IMR-90 (cell line): ENCODE measurements around the gene MAP3K5. TPM values are rescaled to one million over a fixed set of nuclear protein-coding genes. Genes with fewer than 3 reads are reported as not detected.

Experiments
- ATAC-seq: fragments of 200-7000 bp; cut with Tn5 transposase; 2 replicates; pipeline ENCODE4 v1.9.1; 2020; ENCODE audit warnings: low read depth, mild to moderate bottlenecking, moderate library complexity
- BruUV-seq: library from RNA; stranded (reverse); fragments of 400-500 nt; replicated peaks from 2 replicates; lab custom pipeline; 2021; lab: Mats Ljungman, UMichigan
- CTCF ChIA-PET: fragments of 300-600 bp; formaldehyde crosslinking; extraction: SDS; loops from one replicate; lab custom pipeline; 2021; ENCODE audit warnings: antibody characterized with exemption; lab: Yijun Ruan, JAX
- POLR2A ChIA-PET: fragments of 300-600 bp; sonication (Branson Sonifier 250); formaldehyde crosslinking; loops from one replicate; lab custom pipeline; 2022; ENCODE audit warnings: antibody characterized with exemption; ENCODE audit not compliant: unreplicated experiment; lab: Charles Lee
- DNase-seq: peaks from one replicate; pipeline ENCODE4 v3.0.0; 2013
- H2AFZ ChIP-seq: replicated peaks from 2 replicates; pipeline ENCODE3; 2013; ENCODE audit warnings: low read length, mild to moderate bottlenecking; ENCODE audit not compliant: poor library complexity
- H2AK5ac ChIP-seq: 2 replicates; pipeline ENCODE4 v1.6.1; 2013; ENCODE audit warnings: low read depth, low read length, inconsistent platforms
- H2AK9ac ChIP-seq: replicated peaks from 2 replicates; pipeline ENCODE3; 2013; ENCODE audit warnings: mild to moderate bottlenecking, low read depth, low read length, moderate library complexity; ENCODE audit not compliant: poor library complexity
- H2BK120ac ChIP-seq: 2 replicates; pipeline ENCODE4 v1.6.1; 2013; ENCODE audit warnings: low read depth, low read length, inconsistent platforms
- H2BK15ac ChIP-seq: 3 replicates; pipeline ENCODE4 v1.6.1; 2013; ENCODE audit warnings: low read depth, low read length, inconsistent platforms
- H2BK20ac ChIP-seq: 2 replicates; pipeline ENCODE4 v1.6.1; 2013; ENCODE audit warnings: low read depth, mild to moderate bottlenecking, inconsistent platforms, low read length, moderate library complexity
- H2BK5ac ChIP-seq: 2 replicates; pipeline ENCODE4 v1.6.1; 2013; ENCODE audit warnings: mild to moderate bottlenecking, low read depth, low read length, inconsistent platforms; ENCODE audit not compliant: poor library complexity, severe bottlenecking
- H3K14ac ChIP-seq: replicated peaks from 2 replicates; pipeline ENCODE4 v1.6.1; 2013; ENCODE audit warnings: low read depth, low read length, inconsistent platforms
- H3K18ac ChIP-seq: 2 replicates; pipeline ENCODE4 v1.6.1; 2013; ENCODE audit warnings: low read depth, low read length, control low read depth
- H3K23ac ChIP-seq: 2 replicates; pipeline ENCODE4 v1.6.1; 2013; ENCODE audit warnings: low read depth, low read length, inconsistent platforms
- H3K27ac ChIP-seq: 2 replicates; pipeline ENCODE4 v1.5.1; 2013; ENCODE audit warnings: mild to moderate bottlenecking, control low read depth, low read length; ENCODE audit not compliant: insufficient read depth
- H3K27me3 ChIP-seq: 2 replicates; pipeline ENCODE4 v1.6.1; 2013; ENCODE audit warnings: low read length; ENCODE audit not compliant: control insufficient read depth, insufficient read depth
- H3K36me3 ChIP-seq: 2 replicates; pipeline ENCODE4 v1.6.1; 2013; ENCODE audit warnings: low read length, mixed read lengths; ENCODE audit not compliant: control insufficient read depth, insufficient read depth
- H3K4ac ChIP-seq: 2 replicates; pipeline ENCODE4 v1.6.1; 2013; ENCODE audit warnings: low read depth, low read length, inconsistent platforms
- H3K4me1 ChIP-seq: 2 replicates; pipeline ENCODE4 v1.6.1; 2013; ENCODE audit warnings: low read length, mixed read lengths; ENCODE audit not compliant: control insufficient read depth, insufficient read depth
- H3K4me2 ChIP-seq: 2 replicates; pipeline ENCODE4 v1.6.1; 2013; ENCODE audit warnings: low read depth, mild to moderate bottlenecking, control low read depth, low read length, moderate library complexity
- H3K4me3 ChIP-seq: 2 replicates; pipeline ENCODE4 v1.5.1; 2013; ENCODE audit warnings: low read depth, mild to moderate bottlenecking, control low read depth, low read length, moderate library complexity; ENCODE audit not compliant: insufficient read depth
- H3K56ac ChIP-seq: 2 replicates; pipeline ENCODE4 v1.6.1; 2013; ENCODE audit warnings: low read length, inconsistent platforms; ENCODE audit not compliant: insufficient read depth; ENCODE audit errors: extremely low read depth
- H3K79me1 ChIP-seq, 2 experiments: 2 replicates each; pipeline ENCODE4 v1.6.1; 2013; ENCODE audit warnings: low read length in 2 of 2, inconsistent platforms in 1 of 2, low read depth in 1 of 2
- H3K9ac ChIP-seq: 2 replicates; pipeline ENCODE4 v1.6.1; 2013; ENCODE audit warnings: low read depth, low read length, control low read depth
- H3K9me1 ChIP-seq: 2 replicates; pipeline ENCODE4 v1.6.1; 2013; ENCODE audit warnings: low read length, inconsistent platforms; ENCODE audit not compliant: insufficient read depth
- H3K9me3 ChIP-seq: 2 replicates; pipeline ENCODE4 v1.6.1; 2013; ENCODE audit warnings: low read length; ENCODE audit not compliant: control insufficient read depth, insufficient read depth
- H4K20me1 ChIP-seq: 2 replicates; pipeline ENCODE4 v1.6.1; 2013; ENCODE audit warnings: low read length, inconsistent platforms; ENCODE audit not compliant: insufficient read depth
- H4K5ac ChIP-seq: 2 replicates; pipeline ENCODE4 v1.6.1; 2013; ENCODE audit warnings: mild to moderate bottlenecking, low read depth, low read length, control low read depth
- H4K8ac ChIP-seq, 2 experiments: 2 replicates each; pipeline ENCODE4 v1.6.1; 2013; ENCODE audit warnings: low read depth in 2 of 2, low read length in 2 of 2, control low read depth in 1 of 2, inconsistent platforms in 1 of 2
- H4K91ac ChIP-seq: 2 replicates; pipeline ENCODE4 v1.6.1; 2013; ENCODE audit warnings: low read depth, low read length, inconsistent platforms; ENCODE audit not compliant: insufficient read depth
- CEBPB ChIP-seq: IDR thresholded peaks from 2 replicates; pipeline ENCODE4 v1.6.1; 2012; ENCODE audit warnings: low read depth, low read length, improper control_type of control experiment
- CHD1 ChIP-seq: IDR thresholded peaks from 2 replicates; pipeline ENCODE4 v1.6.1; 2012; ENCODE audit warnings: low read depth, low read length, improper control_type of control experiment
- FOS ChIP-seq: fragments of 150-350 bp; IDR thresholded peaks from 2 replicates; pipeline ENCODE4 v1.6.1; 2016; ENCODE audit warnings: low read depth, low read length
- MAFK ChIP-seq: IDR thresholded peaks from 2 replicates; pipeline ENCODE4 v1.6.1; 2012; ENCODE audit warnings: low read depth, low read length, improper control_type of control experiment
- MAZ ChIP-seq: IDR thresholded peaks from 2 replicates; pipeline ENCODE4 v1.6.1; 2012; ENCODE audit warnings: low read depth, mild to moderate bottlenecking, low read length, improper control_type of control experiment, moderate library complexity, borderline replicate concordance
- MXI1 ChIP-seq: IDR thresholded peaks from 2 replicates; pipeline ENCODE4 v1.6.1; 2012; ENCODE audit warnings: low read depth, mild to moderate bottlenecking, low read length, moderate library complexity, borderline replicate concordance
- NFE2L2 ChIP-seq: fragments of 150-350 bp; IDR thresholded peaks from 2 replicates; pipeline ENCODE4 v1.6.1; 2016; ENCODE audit warnings: low read depth, mild to moderate bottlenecking, low read length
- RAD21 ChIP-seq: IDR thresholded peaks from 2 replicates; pipeline ENCODE4 v1.6.1; 2012; ENCODE audit warnings: low read length, improper control_type of control experiment
- RCOR1 ChIP-seq: IDR thresholded peaks from 2 replicates; pipeline ENCODE4 v1.6.1; 2012; ENCODE audit warnings: mild to moderate bottlenecking, low read length, improper control_type of control experiment; ENCODE audit not compliant: insufficient replicate concordance
- RFX5 ChIP-seq: IDR thresholded peaks from 2 replicates; pipeline ENCODE4 v1.8.0; 2012; ENCODE audit warnings: low read depth, mild to moderate bottlenecking, low read length, moderate library complexity
- SMC3 ChIP-seq: fragments of 150-350 bp; IDR thresholded peaks from 2 replicates; pipeline ENCODE4 v1.6.1; 2016; ENCODE audit warnings: low read depth, mild to moderate bottlenecking, antibody characterized with exemption, low read length, moderate library complexity
- WGBS, 2 experiments: methylation state at CpG; one replicate each; pipeline versions ENCODE4 v1.1.5 to v1.1.7; 2013; ENCODE audit warnings: missing lambda C conversion rate in 2 of 2; ENCODE audit not compliant: insufficient read length in 1 of 2; ENCODE audit errors: extremely low coverage in 2 of 2; 5-methylcytosine and 5-hydroxymethylcytosine counted together
- dilution Hi-C: fragments of 300-500 bp; cut with HindIII; formaldehyde crosslinking; loops from one replicate; pipeline ENCODE4 v1.14.3; 2018; ENCODE audit warnings: low sequenced_read_pairs; ENCODE audit not compliant: unreplicated experiment
- in situ Hi-C: fragments of 300-500 bp; cut with MboI; formaldehyde crosslinking; loops from 3 replicates; pipeline ENCODE4 v1.14.3; 2019; ENCODE audit warnings: low sequenced_read_pairs, inconsistent platforms, mixed read lengths
- intact Hi-C: fragments of 100-400 bp; cut with micrococcal nuclease; formaldehyde crosslinking; loops from 2 replicates; pipeline ENCODE4 v1.10.0; 2022
- polyA plus RNA-seq, 3 experiments: library from polyadenylated mRNA; depleted of rRNA; stranded (reverse); fragments of >200 nt; gene quantifications; 2 replicates each; pipeline ENCODE4 v1.2.3, GENCODE V29; 2012; ENCODE audit warnings: low replicate concordance in 1 of 3
- total RNA-seq: library from RNA; depleted of rRNA; stranded (reverse); fragments of >200 nt; gene quantifications from 2 replicates; pipeline ENCODE4 v1.2.3, GENCODE V29; 2012
- TF ChIP-seq, protein P1 (sequence below): fragments of 150-350 bp; IDR thresholded peaks from 2 replicates; pipeline ENCODE4 v1.6.1; 2016; ENCODE audit warnings: low read depth, mild to moderate bottlenecking, low read length, moderate library complexity, borderline replicate concordance
- TF ChIP-seq, protein P2 (sequence below): fragments of 150-350 bp; IDR thresholded peaks from 2 replicates; pipeline ENCODE4 v1.6.1; 2017; ENCODE audit warnings: mild to moderate bottlenecking, antibody characterized with exemption, low read length, low read depth
- TF ChIP-seq, protein P3 (sequence below): conservative IDR thresholded peaks from 2 replicates; pipeline ENCODE4 v1.5.1; 2012; ENCODE audit warnings: mild to moderate bottlenecking, low read depth, low read length, improper control_type of control experiment

The MAP3K5 gene
- total and polyA plus RNA-seq, 2 of the 4 experiments (the other 2 are of a cell fraction), result 5.4 to 17.6 TPM

DNA sequence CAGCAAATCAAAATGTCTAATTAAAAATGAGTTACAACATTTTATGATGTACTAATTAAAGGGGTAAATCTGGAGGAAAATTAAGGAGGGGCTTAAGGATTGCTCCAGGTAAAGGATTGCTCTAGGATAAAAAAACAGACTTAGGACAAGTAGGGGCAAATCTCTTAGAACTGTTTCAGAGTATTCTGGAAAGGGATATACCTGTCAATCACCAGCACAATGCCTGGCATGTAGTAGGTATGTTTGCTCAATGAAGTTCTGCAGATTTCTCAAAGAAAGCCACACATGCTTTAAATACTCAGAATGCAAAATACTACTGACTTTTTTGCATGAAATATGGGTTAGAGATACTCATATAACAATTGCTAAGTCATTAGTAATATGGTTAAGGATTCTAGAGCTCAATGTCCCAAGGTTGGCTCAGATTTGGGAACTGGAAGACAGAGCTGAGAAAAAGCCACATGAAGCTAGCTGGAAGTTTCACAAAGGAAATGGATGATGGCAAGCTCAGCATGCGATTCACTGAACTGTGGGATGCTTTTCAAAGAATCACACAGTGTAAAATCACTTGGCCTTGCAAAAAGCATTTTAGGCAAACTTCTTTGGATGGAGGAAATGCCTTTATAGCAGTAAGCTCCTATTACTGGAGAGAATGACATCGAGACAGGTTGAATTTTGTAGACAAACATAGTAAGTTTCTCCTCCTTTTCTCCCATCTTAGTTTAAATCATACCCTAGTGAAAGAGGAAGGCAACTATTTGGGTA lies 72.8 kb downstream of the MAP3K5 start:
- peaks cover 3% of the 10 kb centered on the region for H3K4me1 ChIP-seq
- H3K36me3 ChIP-seq, result 0 out of 2 replicates have a peak, but pooled peaks cover 2% of the 10 kb centered on the region
- DNase-seq (peak; percentile 16), ATAC-seq (no peak; the same call in 1 of the 2 replicates)
- dilution Hi-C loops, result no loop called here
- no peak overlapping the region for H3K56ac ChIP-seq
- no peak overlapping the region for H3K18ac ChIP-seq
- ChIA-PET CTCF (no interaction called here), POLR2A (interaction anchor here (0.5 kb wide), 1 partner anchor 18 kb away, joined by 3 read pairs; no protein-coding TSS in a partner anchor)
- no CpG with 5 or more reads among the region's 2 CpGs for WGBS, 2 experiments
- H2AK9ac ChIP-seq, result no peak overlapping the region
- no peak overlapping the region for H3K14ac ChIP-seq
- H3K9ac ChIP-seq, result no peak overlapping the region; the same call in 1 of the 2 replicates
- H3K9me3 ChIP-seq, result no peaks in the 10 kb centered on the region
- peaks cover 11% of the 10 kb centered on the region; the same call in 1 of the 2 replicates for H4K20me1 ChIP-seq
- H4K5ac ChIP-seq, result no peak overlapping the region
- no peak overlapping the region for H2BK5ac ChIP-seq
- in situ Hi-C loops, result no loop called here
- H2BK20ac ChIP-seq, result no peak overlapping the region
- no peak overlapping the region for H4K91ac ChIP-seq
- no TSS peak for BruUV-seq
- no peak overlapping the region for H3K27ac ChIP-seq
- no peaks in the 10 kb centered on the region for H3K27me3 ChIP-seq
- H3K79me1 ChIP-seq, result peaks cover 16 to 56% of the 10 kb centered on the region in 2 experiments
- H2AK5ac ChIP-seq, result no peak overlapping the region
- intact Hi-C loops, result loop anchor here (5.0 kb wide), 1 partner anchor 73 kb away; the partner anchor contains the start of gene MAP3K5
- peak overlapping the region; percentile 22; the same call in 1 of the 2 replicates for H3K4me2 ChIP-seq
- H2BK15ac ChIP-seq, result no peak overlapping the region
- no peak overlapping the region for H2AFZ ChIP-seq
- no peak overlapping the region for H4K8ac ChIP-seq
- no peak overlapping the region for H3K4me3 ChIP-seq
- no peak overlapping the region for H3K23ac ChIP-seq
- no peak overlapping the region for H2BK120ac ChIP-seq
- H3K4ac ChIP-seq, result no peak overlapping the region
- 0 out of 2 replicates have a peak, but pooled peaks cover 5% of the 10 kb centered on the region for H3K9me1 ChIP-seq
- TF ChIP-seq, protein P1, sequence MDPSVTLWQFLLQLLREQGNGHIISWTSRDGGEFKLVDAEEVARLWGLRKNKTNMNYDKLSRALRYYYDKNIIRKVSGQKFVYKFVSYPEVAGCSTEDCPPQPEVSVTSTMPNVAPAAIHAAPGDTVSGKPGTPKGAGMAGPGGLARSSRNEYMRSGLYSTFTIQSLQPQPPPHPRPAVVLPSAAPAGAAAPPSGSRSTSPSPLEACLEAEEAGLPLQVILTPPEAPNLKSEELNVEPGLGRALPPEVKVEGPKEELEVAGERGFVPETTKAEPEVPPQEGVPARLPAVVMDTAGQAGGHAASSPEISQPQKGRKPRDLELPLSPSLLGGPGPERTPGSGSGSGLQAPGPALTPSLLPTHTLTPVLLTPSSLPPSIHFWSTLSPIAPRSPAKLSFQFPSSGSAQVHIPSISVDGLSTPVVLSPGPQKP, result no peak
- TF ChIP-seq, protein P2, sequence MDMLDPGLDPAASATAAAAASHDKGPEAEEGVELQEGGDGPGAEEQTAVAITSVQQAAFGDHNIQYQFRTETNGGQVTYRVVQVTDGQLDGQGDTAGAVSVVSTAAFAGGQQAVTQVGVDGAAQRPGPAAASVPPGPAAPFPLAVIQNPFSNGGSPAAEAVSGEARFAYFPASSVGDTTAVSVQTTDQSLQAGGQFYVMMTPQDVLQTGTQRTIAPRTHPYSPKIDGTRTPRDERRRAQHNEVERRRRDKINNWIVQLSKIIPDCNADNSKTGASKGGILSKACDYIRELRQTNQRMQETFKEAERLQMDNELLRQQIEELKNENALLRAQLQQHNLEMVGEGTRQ, result no peak
- TF ChIP-seq RCOR1, result no peak
- no peak for TF ChIP-seq RAD21
- no peak for TF ChIP-seq CHD1
- TF ChIP-seq MAZ, result no peak
- TF ChIP-seq RFX5, result no peak
- TF ChIP-seq SMC3, result no peak
- TF ChIP-seq MXI1, result no peak
- TF ChIP-seq, protein P3, sequence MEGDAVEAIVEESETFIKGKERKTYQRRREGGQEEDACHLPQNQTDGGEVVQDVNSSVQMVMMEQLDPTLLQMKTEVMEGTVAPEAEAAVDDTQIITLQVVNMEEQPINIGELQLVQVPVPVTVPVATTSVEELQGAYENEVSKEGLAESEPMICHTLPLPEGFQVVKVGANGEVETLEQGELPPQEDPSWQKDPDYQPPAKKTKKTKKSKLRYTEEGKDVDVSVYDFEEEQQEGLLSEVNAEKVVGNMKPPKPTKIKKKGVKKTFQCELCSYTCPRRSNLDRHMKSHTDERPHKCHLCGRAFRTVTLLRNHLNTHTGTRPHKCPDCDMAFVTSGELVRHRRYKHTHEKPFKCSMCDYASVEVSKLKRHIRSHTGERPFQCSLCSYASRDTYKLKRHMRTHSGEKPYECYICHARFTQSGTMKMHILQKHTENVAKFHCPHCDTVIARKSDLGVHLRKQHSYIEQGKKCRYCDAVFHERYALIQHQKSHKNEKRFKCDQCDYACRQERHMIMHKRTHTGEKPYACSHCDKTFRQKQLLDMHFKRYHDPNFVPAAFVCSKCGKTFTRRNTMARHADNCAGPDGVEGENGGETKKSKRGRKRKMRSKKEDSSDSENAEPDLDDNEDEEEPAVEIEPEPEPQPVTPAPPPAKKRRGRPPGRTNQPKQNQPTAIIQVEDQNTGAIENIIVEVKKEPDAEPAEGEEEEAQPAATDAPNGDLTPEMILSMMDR, result no peak
- no peak for TF ChIP-seq NFE2L2
- no peak for TF ChIP-seq MAFK
- TF ChIP-seq CEBPB, result no peak
- no peak for TF ChIP-seq FOS
